Body of pancreas (tissue), 4 donors: ENCODE results near the gene RFT1.

Source experiments
- CTCF ChIP-seq, 7 experiments: fragments of 450-650 bp in 4 of 7; fragments of 200-600 bp in 3 of 7; sonication (generic) in 3 of 7; IDR thresholded peaks; one replicate each; pipeline ENCODE4 v1.5.1; 2016 to 2019; ENCODE audit warnings: antibody characterized with exemption in 7 of 7
- POLR2A ChIP-seq, 3 donors: fragments of 450-650 bp; IDR thresholded peaks; one replicate each; pipeline ENCODE4 v1.6.1; 2016; ENCODE audit warnings: antibody characterized with exemption in 3 of 3, mild to moderate bottlenecking in 2 of 3

- no peak for TF ChIP-seq CTCF (IDR thresholded peaks at IDR 0.05)
- no peak for TF ChIP-seq POLR2A (IDR thresholded peaks at IDR 0.05)
These were observed 2.1 kb upstream of the RFT1 start for GRCh38 chr3:53132347-53132746.
